GM12872 (cell line): Measurements from ENCODE around the gene DAGLA.

Experiments used
- CTCF ChIP-seq: IDR thresholded peaks from 3 replicates; pipeline ENCODE4 v1.5.1; 2011; ENCODE audit warnings: low read depth, mild to moderate bottlenecking, low read length, moderate library complexity; ENCODE audit not compliant: insufficient read depth

DAGLA gene

DNA sequence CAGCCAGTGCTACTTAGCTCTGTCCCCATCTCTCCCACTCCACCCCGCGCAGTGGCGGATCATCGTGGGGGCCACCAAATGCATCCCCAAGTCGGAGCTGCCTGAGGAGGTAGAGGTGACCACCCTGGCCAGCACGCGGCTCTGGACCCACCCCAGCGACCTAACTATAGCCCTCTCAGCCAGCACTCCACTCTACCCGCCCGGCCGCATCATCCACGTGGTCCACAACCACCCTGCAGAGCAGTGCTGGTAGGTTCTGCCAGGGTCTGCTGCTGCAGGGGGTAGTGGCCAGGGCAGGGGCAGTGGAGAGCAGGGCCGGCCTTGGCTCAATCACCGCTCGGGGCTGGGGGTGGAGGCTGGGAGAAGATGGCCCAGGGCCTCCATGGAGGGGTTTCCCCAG, 59.2 kb downstream of the DAGLA start:
- no peak for TF ChIP-seq CTCF

DNA sequence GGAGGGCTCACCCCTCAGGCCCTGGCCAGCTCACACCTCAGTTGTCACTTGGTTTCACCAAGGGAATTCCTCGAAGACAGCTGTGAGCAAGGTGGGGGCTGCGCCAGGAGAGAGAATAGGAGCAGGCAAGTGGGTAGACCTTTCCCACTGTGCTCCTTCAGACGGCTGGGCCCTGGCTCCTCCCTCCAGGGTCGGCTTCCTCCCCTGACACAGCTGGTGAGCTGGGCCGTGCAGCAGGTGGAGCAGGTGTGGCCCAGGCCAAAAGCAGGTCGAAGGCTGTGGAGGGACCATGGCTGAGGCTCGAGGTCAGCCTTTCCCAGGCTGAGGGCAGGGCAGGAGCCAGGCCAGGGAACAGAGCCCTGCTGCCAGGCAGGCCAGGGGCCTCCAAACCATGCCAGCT, 59.8 kb downstream of the DAGLA start:
- TF ChIP-seq CTCF = no peak

- TF ChIP-seq CTCF = no peak
Observed at GRCh38 chr11:61742391-61742790, 62.2 kb downstream of the DAGLA start.

DNA sequence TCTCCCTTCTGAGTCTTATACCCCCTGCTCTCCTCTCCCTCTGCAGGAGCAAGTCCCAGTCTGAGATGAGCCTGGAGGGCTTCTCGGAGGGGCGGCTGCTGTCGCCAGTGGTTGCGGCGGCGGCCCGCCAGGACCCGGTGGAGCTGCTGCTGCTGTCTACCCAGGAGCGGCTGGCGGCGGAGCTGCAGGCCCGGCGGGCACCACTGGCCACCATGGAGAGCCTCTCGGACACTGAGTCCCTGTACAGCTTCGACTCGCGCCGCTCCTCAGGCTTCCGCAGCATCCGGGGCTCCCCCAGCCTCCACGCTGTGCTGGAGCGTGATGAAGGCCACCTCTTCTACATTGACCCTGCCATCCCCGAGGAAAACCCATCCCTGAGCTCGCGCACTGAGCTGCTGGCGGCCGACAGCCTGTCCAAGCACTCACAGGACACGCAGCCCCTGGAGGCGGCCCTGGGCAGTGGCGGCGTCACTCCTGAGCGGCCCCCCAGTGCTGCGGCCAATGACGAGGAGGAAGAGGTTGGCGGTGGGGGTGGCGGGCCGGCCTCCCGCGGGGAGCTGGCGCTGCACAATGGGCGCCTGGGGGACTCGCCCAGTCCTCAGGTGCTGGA, 63.4 kb downstream of the DAGLA start:
- TF ChIP-seq CTCF = no peak

- TF ChIP-seq CTCF = no peak
Observed at GRCh38 chr11:61744181-61744580, 64.0 kb downstream of the DAGLA start.

DNA sequence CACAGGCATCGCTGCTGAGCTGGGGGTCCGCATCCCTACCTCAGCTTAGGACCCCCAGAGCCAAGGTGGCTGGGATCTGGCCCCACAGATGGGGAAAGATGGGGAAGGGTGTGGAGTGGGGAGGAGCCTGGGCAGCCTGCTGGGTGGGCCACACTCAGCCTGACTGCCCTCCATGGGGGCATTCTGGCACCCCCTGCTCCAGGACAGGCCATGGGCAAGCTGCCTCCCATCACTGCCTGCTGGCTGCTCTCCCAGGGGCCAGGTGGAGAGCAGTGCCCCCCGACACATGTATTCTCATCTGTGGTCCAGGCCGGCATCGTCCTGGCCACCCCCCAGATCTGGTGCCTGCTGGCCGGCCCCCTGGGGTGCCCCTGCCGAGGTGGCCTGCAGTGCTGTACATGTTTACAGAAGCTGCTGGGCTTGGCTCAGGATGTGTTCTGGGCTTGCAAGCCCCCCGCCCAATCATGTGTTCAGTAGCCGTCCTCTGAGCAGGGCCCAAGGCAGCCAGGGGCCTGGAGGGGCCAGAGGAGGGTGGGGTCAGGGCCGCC, 64.5 kb downstream of the DAGLA start:
- TF ChIP-seq CTCF = no peak

DNA sequence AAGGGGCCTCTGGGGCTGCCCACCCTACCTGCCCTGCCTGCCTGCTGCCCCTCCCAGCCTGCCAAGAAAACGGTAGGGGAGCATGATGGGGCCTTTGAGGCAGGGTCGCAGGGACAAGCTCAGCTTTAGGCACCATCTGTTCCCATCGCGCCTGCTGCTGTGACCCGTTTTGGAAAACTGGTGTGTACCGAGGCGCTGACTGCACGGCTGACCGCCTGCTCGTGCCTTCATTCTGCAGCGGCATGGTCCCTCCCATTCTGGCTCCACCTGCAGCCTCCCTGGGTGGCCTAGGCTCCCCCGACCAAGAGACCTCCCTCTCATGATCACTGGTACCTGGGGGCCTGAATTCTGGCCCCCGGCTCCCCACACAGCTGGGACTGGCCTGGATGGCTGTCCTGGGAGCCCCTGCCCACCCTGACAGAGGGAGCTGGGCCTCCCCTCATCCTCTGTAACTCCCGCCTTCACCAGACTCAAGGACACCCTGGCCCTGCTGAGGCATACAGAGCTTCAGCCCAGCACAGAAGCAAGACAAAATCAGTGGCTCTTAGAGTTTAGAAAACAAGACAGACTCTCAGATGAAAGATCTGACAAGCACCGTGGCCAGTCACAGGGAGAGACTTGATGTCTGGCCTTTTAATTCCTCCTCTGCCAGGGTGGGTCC, 65.7 kb downstream of the DAGLA start:
- TF ChIP-seq CTCF = no peak
